Heart left ventricle (tissue), 16 donors: Measurements from ENCODE around the gene MTCP1. TPM values are rescaled to one million over a fixed set of nuclear protein-coding genes. Genes with fewer than 3 reads are reported as not detected.

Source experiments
- ATAC-seq, 4 donors: fragments of 200-7000 bp; cut with Tn5 transposase; one replicate each; pipeline ENCODE4 v1.9.1; 2020 to 2022; ENCODE audit warnings: moderate library complexity in 4 of 4, mild to moderate bottlenecking in 3 of 4, moderate number of reproducible peaks in 1 of 4
- DNase-seq, 5 donors: peaks; one replicate each; pipeline ENCODE4 v3.0.0-alpha.2; 2020
- H3K27ac ChIP-seq, 12 donors: fragments of 200-600 bp; sonication (generic) in 4 of 12; one replicate each; pipeline versions ENCODE4 v1.5.0 to v1.8.0; 2016 to 2022; ENCODE audit warnings: mild to moderate bottlenecking in 2 of 12
- H3K27me3 ChIP-seq, 9 donors: fragments of 200-600 bp; sonication (generic) in 2 of 9; one replicate each; pipeline versions ENCODE4 v1.5.1 to v1.8.0; 2016 to 2022; ENCODE audit warnings: mild to moderate bottlenecking in 3 of 9
- H3K36me3 ChIP-seq, 9 donors: fragments of 200-600 bp; sonication (generic) in 2 of 9; one replicate each; pipeline versions ENCODE4 v1.5.0 to v1.8.0; 2018 to 2022; ENCODE audit warnings: mild to moderate bottlenecking in 2 of 9
- H3K4me1 ChIP-seq, 12 donors: fragments of 200-600 bp; sonication (generic) in 4 of 12; one replicate each; pipeline versions ENCODE4 v1.5.0 to v1.8.0; 2016 to 2022; ENCODE audit warnings: mild to moderate bottlenecking in 3 of 12
- H3K4me3 ChIP-seq, 12 donors: fragments of 200-600 bp; sonication (generic) in 4 of 12; one replicate each; pipeline versions ENCODE4 v1.5.0 to v1.8.0; 2017 to 2022; ENCODE audit warnings: mild to moderate bottlenecking in 9 of 12, moderate library complexity in 4 of 12
- H3K9me3 ChIP-seq, 12 donors: fragments of 200-600 bp; sonication (generic) in 4 of 12; one replicate each; pipeline versions ENCODE4 v1.5.0 to v1.8.0; 2016 to 2022; ENCODE audit warnings: mild to moderate bottlenecking in 1 of 12
- CTCF ChIP-seq, 12 donors: fragments of 200-600 bp; sonication (generic) in 4 of 12; IDR thresholded peaks; one replicate each; pipeline versions ENCODE4 v1.5.0 to v1.8.0; 2018 to 2022; ENCODE audit warnings: antibody characterized with exemption in 12 of 12, mild to moderate bottlenecking in 5 of 12
- POLR2A ChIP-seq, 2 donors: fragments of 450-650 bp; IDR thresholded peaks; one replicate each; pipeline ENCODE4 v1.6.1; 2017; ENCODE audit warnings: antibody characterized with exemption in 2 of 2, mild to moderate bottlenecking in 2 of 2, moderate library complexity in 2 of 2
- WGBS, 4 donors: extraction: QIAGEN DNeasy Blood & Tissue Kit in 2 of 4; methylation state at CpG; one replicate each; pipeline versions ENCODE4 v1.1.5 to v1.1.7; 2013 to 2018; 5-methylcytosine and 5-hydroxymethylcytosine counted together
- intact Hi-C, 10 donors: fragments of 100-400 bp; cut with DNase I; formaldehyde crosslinking; loops; one replicate each; pipeline versions ENCODE4 v1.11.1 to v1.14.2; 2022
- polyA plus RNA-seq, 2 donors: library from polyadenylated mRNA; stranded (reverse); fragments of 200-250 nt; gene quantifications; one replicate each; pipeline ENCODE4 v1.2.3, GENCODE V29; 2013
- total RNA-seq, 9 donors: library from RNA; depleted of rRNA in 2 of 9; stranded (reverse); fragments of >200 nt in 2 of 9; fragmentation: NEBNext Ultra II Directional in 3 of 9; extraction: Animal tissue kit (Norgen Biotek cat#: 25700) in 3 of 9; gene quantifications; one replicate each; pipeline versions ENCODE4 v1.1.0 to v1.2.4, GENCODE V29; 2016 to 2023
- donor health status: ischemic (EF 13 %, LVEDD 7.1; RV severe dilation, severe dysfunction).
- donor health status: healthy with polysubstance abuse.
- donor health status: DM: no; HTN: yes; CAD: no.
- donor health status: DM: no; HTN: no; CAD: no.
- donor health status: ischemic (EF 25% LVEDD 6.9; RV normal size, moderate dysfunction).
- donor health status: ischemic (EF 25% LVEDD 5.7; RV mildly dilated, moderate dysfunction).
- donor health status: healthy.
- donor health status: DM: yes; HTN: yes; CAD: no.
- donor health status: ischemic (EF 35%, LVEDD 5.7; RV mildly dilated, moderate dysfunction).
- donor health status: nonischemic (EF 11% LVEDD 7.7; RV severe dilation, severe dysfunction).
- donor health status: DM: yes; HTN: yes; CAD: no.
- donor health status: PGD.
- donor health status: ischemic (EF 29% LVEDD 5.4; RV normal size, mild dysfunction).
- donor health status: nonischemic (EF 23%, LVEDD 6.1; RV moderate dilation, normal function).

Gene MTCP1
- total and polyA plus RNA-seq, 11 donors: 0.24 to 185 (median 44.8) TPM

- WGBS, 4 donors: 0 to 57% (median 20%) methylated on average over 15 to 16 of the region's 16 CpGs
- no peak for TF ChIP-seq CTCF (IDR thresholded peaks at IDR 0.05)
- TF ChIP-seq POLR2A (IDR thresholded peaks at IDR 0.05): no peak
- Histone ChIP-seq H3K27me3 (no peaks in the 10 kb centered on the region), H3K27ac (peak overlapping the region; percentile 91 to 99 (median 98)), H3K4me3 (peak overlapping the region in 11 of 12 donors; percentile 8 to 85 (median 65)), H3K36me3 (no peaks in the 10 kb centered on the region), H3K9me3 (no peaks in the 10 kb centered on the region), H3K4me1 (peaks cover 0 to 15% (median 4%) of the 10 kb centered on the region in 12 donors)
- DNase-seq (no peak), ATAC-seq (no peak)
- intact Hi-C loops: no loop called here
Observed at GRCh38 chrX:155026420-155026726, 44.6 kb downstream of the MTCP1 start.

- no peak for TF ChIP-seq POLR2A (IDR thresholded peaks at IDR 0.05)
- TF ChIP-seq CTCF (IDR thresholded peaks at IDR 0.05): no peak
Observed at GRCh38 chrX:155023907-155024833, 46.8 kb downstream of the MTCP1 start.

GRCh38 chrX:155022585-155022984, 48.4 kb downstream of the MTCP1 start, which contains the start of gene F8:
Gene F8 (minus strand): TSS chrX:155022723. CDS start chrX:155022552, 171 bp downstream.
- Histone ChIP-seq H3K4me1 (peaks cover 0 to 4% (median 0%) of the 10 kb centered on the region in 12 donors), H3K27me3 (no peaks in the 10 kb centered on the region), H3K4me3 (peak within 1 kb of the TSS in 11 of 12 donors; percentile 1 to 56 (median 42)), H3K36me3 (no peaks in the 10 kb centered on the region), H3K27ac (peak within 1 kb of the TSS in 8 of 12 donors; percentile 25 to 70 (median 60)), H3K9me3 (no peaks in the 10 kb centered on the region)
- 0 to 16% (median 6%) methylated on average over 1 of the region's 1 CpG for WGBS, 4 donors
- peak in 1 of 2 donors; percentile 22 for TF ChIP-seq POLR2A (IDR thresholded peaks at IDR 0.05)
- no peak for TF ChIP-seq CTCF (IDR thresholded peaks at IDR 0.05)
- DNase-seq (no peak), ATAC-seq (no peak)
- intact Hi-C loops: no loop called here

More at GRCh38 chrX:155023907-155024833, 46.8 kb downstream of the MTCP1 start:
- no peaks in the 10 kb centered on the region for H3K36me3 ChIP-seq
- 86 to 92% (median 88%) methylated on average over 6 of the region's 6 CpGs for WGBS, 4 donors
- H3K27ac ChIP-seq: peak overlapping the region in 1 of 12 donors; percentile 70
- H3K4me3 ChIP-seq: no peak overlapping the region
- intact Hi-C loops: no loop called here
- H3K4me1 ChIP-seq: peaks cover 0 to 15% (median 1%) of the 10 kb centered on the region in 12 donors
- H3K9me3 ChIP-seq: no peaks in the 10 kb centered on the region
- H3K27me3 ChIP-seq: no peaks in the 10 kb centered on the region
- ATAC-seq (no peak), DNase-seq (no peak)

GRCh38 chrX:155020591-155020990, 50.3 kb downstream of the MTCP1 start:
- ATAC-seq (no peak), DNase-seq (no peak)
- Histone ChIP-seq H3K27me3 (no peaks in the 10 kb centered on the region), H3K4me3 (peak overlapping the region in 11 of 12 donors; percentile 3 to 56 (median 42)), H3K9me3 (no peaks in the 10 kb centered on the region), H3K27ac (peak overlapping the region in 8 of 12 donors; percentile 32 to 70 (median 48)), H3K36me3 (no peaks in the 10 kb centered on the region), H3K4me1 (no peaks in the 10 kb centered on the region)
- TF ChIP-seq POLR2A (IDR thresholded peaks at IDR 0.05) (no peak), CTCF (IDR thresholded peaks at IDR 0.05) (no peak)
- WGBS, 4 donors: 62 to 83% (median 67%) methylated on average over 3 of the region's 3 CpGs
- intact Hi-C loops: no loop called here
